Left lung (tissue), 10 donors: ENCODE results near the gene PDLIM7. TPM values are rescaled to one million over a fixed set of nuclear protein-coding genes. Genes with fewer than 3 reads are reported as not detected.

Source experiments
- ATAC-seq: fragments of 200-7000 bp; cut with Tn5 transposase; one replicate; pipeline ENCODE4 v1.9.1; 2020; ENCODE audit warnings: moderate library complexity
- DNase-seq, 4 donors: peaks; one replicate each; pipeline ENCODE4 v3.0.0-alpha.2; 2013 to 2020
- H3K27ac ChIP-seq, 2 donors: fragments of 200-600 bp; sonication (generic) in 1 of 2; one replicate each; pipeline versions ENCODE4 v1.5.0 to v1.8.0; 2020 to 2021
- H3K27me3 ChIP-seq, 2 donors: fragments of 200-600 bp; sonication (generic) in 1 of 2; one replicate each; pipeline versions ENCODE4 v1.5.0 to v1.8.0; 2020 to 2021
- H3K36me3 ChIP-seq, 2 donors: fragments of 200-600 bp; sonication (generic) in 1 of 2; one replicate each; pipeline versions ENCODE4 v1.5.0 to v1.8.0; 2020 to 2021
- H3K4me1 ChIP-seq, 2 donors: fragments of 200-600 bp; one replicate each; pipeline ENCODE4 v1.8.0; 2021
- H3K4me3 ChIP-seq, 2 donors: fragments of 200-600 bp; sonication (generic) in 1 of 2; one replicate each; pipeline versions ENCODE4 v1.5.0 to v1.8.0; 2020 to 2021; ENCODE audit warnings: mild to moderate bottlenecking in 1 of 2
- H3K9me3 ChIP-seq, 2 donors: fragments of 200-600 bp; sonication (generic) in 1 of 2; one replicate each; pipeline versions ENCODE4 v1.5.0 to v1.8.0; 2020 to 2021
- intact Hi-C, 2 donors: fragments of 100-400 bp; cut with DNase I; formaldehyde crosslinking; loops; one replicate each; pipeline versions ENCODE4 v1.11.2 to v1.14.2; 2022
- polyA plus RNA-seq, 6 donors: library from polyadenylated mRNA; unstranded; fragments of 120-200 nt; gene quantifications; one replicate each; pipeline ENCODE4 v1.2.1, GENCODE V29; 2013; ENCODE audit not compliant: insufficient read length in 6 of 6
- total RNA-seq, 2 donors: library from RNA; stranded (reverse); fragmentation: NEBNext Ultra II Directional; extraction: Animal tissue kit (Norgen Biotek cat#: 25700); gene quantifications; one replicate each; pipeline ENCODE4 v1.2.1, GENCODE V29; 2021
- TF ChIP-seq, protein P1 (sequence below), 2 donors: fragments of 200-600 bp; sonication (generic) in 1 of 2; IDR thresholded peaks; one replicate each; pipeline versions ENCODE4 v1.5.0 to v1.8.0; 2021; ENCODE audit warnings: antibody characterized with exemption in 2 of 2
- donor health status: DM: no; HTN: yes; CAD: no.
- donor health status: DM: no; HTN: no; CAD: no.

Gene PDLIM7
- total and polyA plus RNA-seq, 8 donors: 60.9 to 141 (median 90.2) TPM

GRCh38 chr5:177509991-177510566 is 12.7 kb upstream of the PDLIM7 start:
- DNase-seq (peak in 1 of 4 donors; percentile 74), ATAC-seq (peak; percentile 21)
- Histone ChIP-seq H3K27ac (peak overlapping the region; percentile 74 to 98), H3K27me3 (no peaks in the 10 kb centered on the region), H3K4me3 (peak overlapping the region in 1 of 2 donors; percentile 75), H3K36me3 (peaks cover 0 to 83% of the 10 kb centered on the region in 2 donors), H3K4me1 (peaks cover 0 to 50% of the 10 kb centered on the region in 2 donors), H3K9me3 (no peaks in the 10 kb centered on the region)
- intact Hi-C loops: no loop called here
- TF ChIP-seq, protein P1, sequence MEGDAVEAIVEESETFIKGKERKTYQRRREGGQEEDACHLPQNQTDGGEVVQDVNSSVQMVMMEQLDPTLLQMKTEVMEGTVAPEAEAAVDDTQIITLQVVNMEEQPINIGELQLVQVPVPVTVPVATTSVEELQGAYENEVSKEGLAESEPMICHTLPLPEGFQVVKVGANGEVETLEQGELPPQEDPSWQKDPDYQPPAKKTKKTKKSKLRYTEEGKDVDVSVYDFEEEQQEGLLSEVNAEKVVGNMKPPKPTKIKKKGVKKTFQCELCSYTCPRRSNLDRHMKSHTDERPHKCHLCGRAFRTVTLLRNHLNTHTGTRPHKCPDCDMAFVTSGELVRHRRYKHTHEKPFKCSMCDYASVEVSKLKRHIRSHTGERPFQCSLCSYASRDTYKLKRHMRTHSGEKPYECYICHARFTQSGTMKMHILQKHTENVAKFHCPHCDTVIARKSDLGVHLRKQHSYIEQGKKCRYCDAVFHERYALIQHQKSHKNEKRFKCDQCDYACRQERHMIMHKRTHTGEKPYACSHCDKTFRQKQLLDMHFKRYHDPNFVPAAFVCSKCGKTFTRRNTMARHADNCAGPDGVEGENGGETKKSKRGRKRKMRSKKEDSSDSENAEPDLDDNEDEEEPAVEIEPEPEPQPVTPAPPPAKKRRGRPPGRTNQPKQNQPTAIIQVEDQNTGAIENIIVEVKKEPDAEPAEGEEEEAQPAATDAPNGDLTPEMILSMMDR (IDR thresholded peaks at IDR 0.05): no peak

- peaks cover 0 to 83% of the 10 kb centered on the region in 2 donors for H3K36me3 ChIP-seq
- H3K27ac ChIP-seq: peak within 1 kb of the TSS; percentile 74 to 98
- no peaks in the 10 kb centered on the region for H3K9me3 ChIP-seq
- peak within 1 kb of the TSS; percentile 21 to 75 for H3K4me3 ChIP-seq
- intact Hi-C loops: no loop called here
- no peaks in the 10 kb centered on the region for H3K27me3 ChIP-seq
- ATAC-seq: peak; percentile 57
- TF ChIP-seq, protein P1 (IDR thresholded peaks at IDR 0.05): no peak
- peak in 2 of 4 donors; percentile 74 to 91 for DNase-seq
- peaks cover 0 to 48% of the 10 kb centered on the region in 2 donors for H3K4me1 ChIP-seq
Observed at GRCh38 chr5:177509381-177509951, 12.1 kb upstream of the PDLIM7 start, which contains the start of gene DOK3. Gene DOK3, minus strand, starts transcription at chr5:177509826. Its CDS starts 286 bp downstream, at chr5:177509540.

DNA sequence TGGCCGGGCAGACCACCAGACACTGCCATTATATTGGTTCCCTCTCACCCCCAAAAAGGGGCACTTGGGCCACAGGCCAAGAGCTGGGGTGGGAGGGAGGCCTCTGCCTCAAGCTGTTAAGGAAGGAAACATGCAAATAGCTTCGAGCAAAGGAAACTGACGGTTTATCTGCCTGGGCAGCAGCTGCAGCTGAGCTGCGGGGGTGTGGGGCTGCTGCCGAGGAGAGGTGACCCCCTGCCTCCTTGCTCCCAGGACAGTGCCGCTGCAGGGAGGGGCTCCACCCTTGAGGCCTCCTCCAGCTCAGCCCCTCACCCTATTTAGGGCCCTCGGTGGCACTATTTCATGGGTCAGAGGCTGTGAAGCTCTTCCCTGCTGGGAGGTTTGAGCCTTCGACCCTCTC is 11.4 kb upstream of the PDLIM7 start:
- H3K36me3 ChIP-seq: peaks cover 0 to 83% of the 10 kb centered on the region in 2 donors
- no peak for ATAC-seq
- H3K4me1 ChIP-seq: peaks cover 0 to 46% of the 10 kb centered on the region in 2 donors
- DNase-seq: peak in 1 of 4 donors; percentile 76
- no peaks in the 10 kb centered on the region for H3K9me3 ChIP-seq
- peak overlapping the region; percentile 21 to 75 for H3K4me3 ChIP-seq
- TF ChIP-seq, protein P1 (IDR thresholded peaks at IDR 0.05): no peak
- no peaks in the 10 kb centered on the region for H3K27me3 ChIP-seq
- intact Hi-C loops: no loop called here
- peak overlapping the region; percentile 74 to 98 for H3K27ac ChIP-seq

DNA sequence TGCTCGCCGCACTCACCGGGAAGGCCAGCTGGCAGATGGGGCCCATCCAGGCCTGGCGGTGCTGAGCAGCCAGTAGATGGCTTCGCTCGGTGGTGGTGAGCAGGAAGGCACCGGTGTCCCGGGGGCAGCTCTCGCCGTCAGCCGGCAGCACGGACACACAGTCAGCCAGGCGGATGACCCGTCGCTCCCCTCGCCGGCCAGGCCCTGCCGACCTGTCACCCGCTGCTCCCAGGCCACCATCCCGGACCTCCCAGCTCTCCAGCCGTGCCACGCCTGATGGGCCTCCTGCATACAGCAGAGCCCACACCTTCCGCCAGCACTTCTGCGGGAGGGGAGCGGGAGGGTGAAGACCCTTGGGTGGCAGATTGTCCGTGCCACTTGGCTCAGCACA is 10.8 kb upstream of the PDLIM7 start:
- Histone ChIP-seq H3K9me3 (no peaks in the 10 kb centered on the region), H3K27me3 (no peaks in the 10 kb centered on the region), H3K27ac (peak overlapping the region; percentile 7 to 98), H3K36me3 (peaks cover 0 to 83% of the 10 kb centered on the region in 2 donors), H3K4me3 (peak overlapping the region; percentile 5 to 75), H3K4me1 (peaks cover 0 to 46% of the 10 kb centered on the region in 2 donors)
- ATAC-seq (no peak), DNase-seq (peak in 1 of 4 donors; percentile 86)
- TF ChIP-seq, protein P1 (IDR thresholded peaks at IDR 0.05): no peak
- intact Hi-C loops: no loop called here

GRCh38 chr5:177507596-177508220 is 10.3 kb upstream of the PDLIM7 start:
- DNase-seq (peak in 1 of 4 donors; percentile 84), ATAC-seq (no peak)
- Histone ChIP-seq H3K4me3 (peak overlapping the region; percentile 5 to 75), H3K27me3 (no peaks in the 10 kb centered on the region), H3K27ac (peak overlapping the region; percentile 7 to 98), H3K4me1 (peaks cover 0 to 46% of the 10 kb centered on the region in 2 donors), H3K9me3 (no peaks in the 10 kb centered on the region), H3K36me3 (peaks cover 0 to 83% of the 10 kb centered on the region in 2 donors)
- intact Hi-C loops: no loop called here
- TF ChIP-seq, protein P1 (IDR thresholded peaks at IDR 0.05): peak in 1 of 2 donors; percentile 24
